OCI-LY7 (cell line): ENCODE data around the gene LPP. TPM values are rescaled to one million over a fixed set of nuclear protein-coding genes. Genes with fewer than 3 reads are reported as not detected.

ENCODE experiments used
- BruUV-seq: library from RNA; stranded (reverse); fragments of 400-500 nt; replicated peaks from 2 replicates; lab custom pipeline; 2021; lab: Mats Ljungman, UMichigan
- CTCF ChIA-PET: fragments of 300-600 bp; sonication (Branson Sonifier 250); formaldehyde crosslinking; loops from one replicate; lab custom pipeline; 2022; ENCODE audit warnings: antibody characterized with exemption; ENCODE audit not compliant: unreplicated experiment; lab: Charles Lee
- POLR2A ChIA-PET: fragments of 300-600 bp; sonication (Branson Sonifier 250); formaldehyde crosslinking; loops from one replicate; lab custom pipeline; 2022; ENCODE audit warnings: antibody characterized with exemption; lab: Charles Lee
- DNase-seq: peaks from one replicate; pipeline ENCODE4 v3.0.0-alpha.2; 2015; ENCODE audit warnings: low spot score
- H2AFZ ChIP-seq: fragments of 200-600 bp; sonication (generic), shearing (Covaris generic); 2 replicates; pipeline ENCODE4 v1.6.1; 2014; ENCODE audit warnings: mild to moderate bottlenecking, antibody characterized with exemption, low read length, moderate library complexity
- H3K27ac ChIP-seq: fragments of 200-600 bp; sonication (generic); 2 replicates; pipeline ENCODE4 v1.5.1; 2014; ENCODE audit warnings: mixed run types, low read depth, mild to moderate bottlenecking, moderate library complexity, low read length, inconsistent platforms; ENCODE audit not compliant: poor library complexity, severe bottlenecking
- H3K36me3 ChIP-seq: fragments of 200-600 bp; sonication (generic); 2 replicates; pipeline ENCODE4 v1.6.1; 2014; ENCODE audit warnings: mild to moderate bottlenecking, antibody characterized with exemption, low read length, moderate library complexity, mixed read lengths; ENCODE audit not compliant: insufficient read depth
- H3K4me1 ChIP-seq: fragments of 200-600 bp; sonication (generic); 2 replicates; pipeline ENCODE4 v1.5.1; 2014; ENCODE audit warnings: mild to moderate bottlenecking, low read length; ENCODE audit not compliant: insufficient read depth, poor library complexity, severe bottlenecking
- H3K4me2 ChIP-seq: fragments of 200-600 bp; sonication (generic); 2 replicates; pipeline ENCODE4 v1.6.1; 2014; ENCODE audit warnings: mild to moderate bottlenecking, low read length
- H3K4me3 ChIP-seq: fragments of 200-600 bp; sonication (generic); 2 replicates; pipeline ENCODE4 v1.5.1; 2014; ENCODE audit warnings: mild to moderate bottlenecking, low read depth, low read length; ENCODE audit not compliant: poor library complexity, severe bottlenecking
- H3K79me2 ChIP-seq: fragments of 200-600 bp; sonication (generic); 2 replicates; pipeline ENCODE4 v1.6.1; 2016; ENCODE audit warnings: low read depth, mild to moderate bottlenecking, low read length, moderate library complexity, mixed read lengths; ENCODE audit not compliant: insufficient read depth
- H3K9me2 ChIP-seq: fragments of 200-600 bp; sonication (generic); 2 replicates; pipeline ENCODE4 v1.6.1; 2016; ENCODE audit warnings: mild to moderate bottlenecking, low read length, mixed read lengths; ENCODE audit not compliant: insufficient read depth
- H3K9me3 ChIP-seq: fragments of 200-600 bp; sonication (generic); 2 replicates; pipeline ENCODE4 v1.6.1; 2014; ENCODE audit warnings: mild to moderate bottlenecking, mixed run types, low read length, mixed read lengths
- H4K20me1 ChIP-seq: fragments of 200-600 bp; sonication (generic); 2 replicates; pipeline ENCODE4 v1.6.1; 2014; ENCODE audit warnings: mild to moderate bottlenecking, antibody characterized with exemption, low read length, moderate library complexity, mixed read lengths; ENCODE audit not compliant: insufficient read depth
- CTCF ChIP-seq: fragments of 200-600 bp; sonication (generic); conservative IDR thresholded peaks from 2 replicates; pipeline ENCODE4 v1.5.1; 2014; ENCODE audit warnings: mild to moderate bottlenecking, antibody characterized with exemption, low read length, moderate library complexity, mixed read lengths
- EZH2phosphoT487 ChIP-seq: fragments of 200-600 bp; sonication (generic); IDR thresholded peaks from 2 replicates; pipeline ENCODE4 v1.6.1; 2018; ENCODE audit warnings: low read depth, borderline replicate concordance, mild to moderate bottlenecking, mixed run types, antibody characterized with exemption, low read length, moderate library complexity, mixed read lengths
- intact Hi-C: fragments of 100-400 bp; cut with micrococcal nuclease; formaldehyde crosslinking; loops from one replicate; pipeline ENCODE4 v1.10.0; 2022; ENCODE audit not compliant: unreplicated experiment
- total RNA-seq, 2 experiments: library from RNA; depleted of rRNA in 1 of 2; stranded (reverse); fragments of >200 nt in 1 of 2; shearing (Covaris generic) in 1 of 2; gene quantifications; 2 replicates each; pipeline ENCODE4 v1.2.3, GENCODE V29; 2014 to 2022

Gene LPP
- total RNA-seq, 2 experiments from 2014 or later, result 10.9 to 119 TPM

- H3K36me3 ChIP-seq, result no peaks in the 10 kb centered on the region
- intact Hi-C loops, result no loop called here
- H3K4me1 ChIP-seq, result peaks cover 4% of the 10 kb centered on the region
- BruUV-seq, result no TSS peak
- H2AFZ ChIP-seq, result no peak overlapping the region
- H3K4me2 ChIP-seq, result no peak overlapping the region
- no peak overlapping the region for H3K27ac ChIP-seq
- no peaks in the 10 kb centered on the region for H4K20me1 ChIP-seq
- ChIA-PET CTCF (no interaction called here), POLR2A (interaction anchor here (0.6 to 1.0 kb wide), 2 partner anchors 8 to 794 kb away, joined by 3 read pairs; no protein-coding TSS in a partner anchor)
- no peaks in the 10 kb centered on the region for H3K9me3 ChIP-seq
- no peaks in the 10 kb centered on the region for H3K79me2 ChIP-seq
- no peaks in the 10 kb centered on the region for H3K9me2 ChIP-seq
- no peak overlapping the region for H3K4me3 ChIP-seq
- TF ChIP-seq CTCF, result no peak
- TF ChIP-seq EZH2phosphoT487, result no peak
- DNase-seq, result no peak
These were observed 487.1 kb downstream of the LPP start for GRCh38 chr3:188641076-188641475.

GRCh38 chr3:188643736-188644135 lies 489.8 kb downstream of the LPP start:
- CTCF ChIA-PET, result no interaction called here

More at GRCh38 chr3:188643736-188644135, 489.8 kb downstream of the LPP start:
- H3K79me2 ChIP-seq, result no peaks in the 10 kb centered on the region
- no peaks in the 10 kb centered on the region for H3K9me3 ChIP-seq
- BruUV-seq, result no TSS peak
- no peak overlapping the region for H3K27ac ChIP-seq
- intact Hi-C loops, result no loop called here
- H3K4me2 ChIP-seq, result no peak overlapping the region
- peaks cover 14% of the 10 kb centered on the region for H3K4me1 ChIP-seq
- TF ChIP-seq CTCF (no peak), EZH2phosphoT487 (no peak)
- no peaks in the 10 kb centered on the region for H4K20me1 ChIP-seq
- POLR2A ChIA-PET, result interaction anchor here (0.6 to 1.7 kb wide), 5 partner anchors 13 to 29 kb away, joined by 3 to 5 read pairs (median 4); no protein-coding TSS in a partner anchor
- no peak for DNase-seq
- no peaks in the 10 kb centered on the region for H3K36me3 ChIP-seq
- no peaks in the 10 kb centered on the region for H3K9me2 ChIP-seq
- H3K4me3 ChIP-seq, result no peak overlapping the region
- no peak overlapping the region for H2AFZ ChIP-seq
